Measurements from ENCODE around the gene METRN. TPM values are rescaled to one million over a fixed set of nuclear protein-coding genes. Genes with fewer than 3 reads are reported as not detected.

Gene METRN
- total and polyA plus RNA-seq, 4 donors: 10.9 to 67.3 (median 41.5) TPM

DNA sequence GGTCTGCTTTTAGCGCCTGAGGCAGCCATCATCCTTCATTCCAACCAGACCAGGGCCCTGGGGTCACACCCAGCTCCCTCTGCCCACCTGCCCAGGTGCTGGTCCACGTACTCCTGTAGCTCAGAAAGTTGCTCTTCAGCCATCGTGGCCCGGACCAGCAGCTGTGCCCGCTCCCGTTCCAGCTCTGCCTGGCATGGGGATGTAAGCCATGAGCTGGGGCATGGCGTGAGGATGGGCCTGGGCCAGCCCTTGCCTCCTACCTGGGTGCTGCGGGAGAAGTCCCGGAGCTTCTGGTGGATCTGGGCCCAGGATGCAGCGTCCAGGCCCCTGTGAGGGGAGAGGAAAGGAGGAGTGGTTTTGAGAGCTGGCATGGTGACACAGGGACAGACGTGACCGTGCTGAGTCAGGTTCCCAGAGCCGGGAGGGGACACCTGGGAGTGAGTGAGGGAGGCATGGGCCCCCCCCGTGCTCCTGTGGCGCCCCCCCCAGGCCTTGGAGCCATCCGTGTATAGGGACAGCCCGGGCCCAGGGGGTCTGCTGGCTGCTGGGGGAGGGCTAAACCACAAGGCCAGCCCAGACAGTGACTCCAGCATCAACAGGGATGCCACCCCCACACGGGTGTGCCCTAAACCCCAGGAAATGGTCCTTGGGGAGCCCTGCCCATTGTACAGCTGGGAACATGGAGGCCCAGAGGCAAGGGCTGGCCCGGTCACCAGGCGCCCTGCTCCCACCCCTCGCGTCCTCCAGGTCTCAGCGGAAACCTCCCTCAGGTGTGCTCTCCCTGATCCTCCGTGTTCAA, 8.1 kb downstream of the METRN start:
- Histone ChIP-seq H3K27me3 (ENCODE audit: control insufficient read depth in 3 of 3, insufficient read depth in 3 of 3, low read length in 2 of 3) (peaks cover 0 to 7% (median 4%) of the 10 kb centered on the region in 3 donors), H3K4me3 (no peak overlapping the region), H3K27ac (ENCODE audit: low read depth in 1 of 2, low read length in 1 of 2) (no peak overlapping the region), H3K4me1 (ENCODE audit: control insufficient read depth in 5 of 5, insufficient read depth in 5 of 5, low read length in 5 of 5) (peaks cover 0 to 23% (median 5%) of the 10 kb centered on the region in 5 donors), H3K9me3 (ENCODE audit: control insufficient read depth in 4 of 4, insufficient read depth in 3 of 4, low read length in 3 of 4) (no peaks in the 10 kb centered on the region), H3K36me3 (ENCODE audit: control insufficient read depth in 4 of 4, insufficient read depth in 4 of 4, low read length in 4 of 4) (no peaks in the 10 kb centered on the region), H3K9ac (ENCODE audit: insufficient read depth in 1 of 2, low read length in 2 of 2) (no peak overlapping the region)
- no peak for ATAC-seq (ENCODE audit: insufficient read depth, low FRiP score)
- TF ChIP-seq, protein P1, sequence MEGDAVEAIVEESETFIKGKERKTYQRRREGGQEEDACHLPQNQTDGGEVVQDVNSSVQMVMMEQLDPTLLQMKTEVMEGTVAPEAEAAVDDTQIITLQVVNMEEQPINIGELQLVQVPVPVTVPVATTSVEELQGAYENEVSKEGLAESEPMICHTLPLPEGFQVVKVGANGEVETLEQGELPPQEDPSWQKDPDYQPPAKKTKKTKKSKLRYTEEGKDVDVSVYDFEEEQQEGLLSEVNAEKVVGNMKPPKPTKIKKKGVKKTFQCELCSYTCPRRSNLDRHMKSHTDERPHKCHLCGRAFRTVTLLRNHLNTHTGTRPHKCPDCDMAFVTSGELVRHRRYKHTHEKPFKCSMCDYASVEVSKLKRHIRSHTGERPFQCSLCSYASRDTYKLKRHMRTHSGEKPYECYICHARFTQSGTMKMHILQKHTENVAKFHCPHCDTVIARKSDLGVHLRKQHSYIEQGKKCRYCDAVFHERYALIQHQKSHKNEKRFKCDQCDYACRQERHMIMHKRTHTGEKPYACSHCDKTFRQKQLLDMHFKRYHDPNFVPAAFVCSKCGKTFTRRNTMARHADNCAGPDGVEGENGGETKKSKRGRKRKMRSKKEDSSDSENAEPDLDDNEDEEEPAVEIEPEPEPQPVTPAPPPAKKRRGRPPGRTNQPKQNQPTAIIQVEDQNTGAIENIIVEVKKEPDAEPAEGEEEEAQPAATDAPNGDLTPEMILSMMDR (IDR thresholded peaks at IDR 0.05; ENCODE audit: control extremely low read depth, extremely low read depth): no peak
- 90 to 92% methylated on average over 21 to 24 of the region's 24 CpGs for WGBS, 2 donors
- no peak for DNase-seq

- ATAC-seq (ENCODE audit: insufficient read depth, low FRiP score): no peak
- no peak overlapping the region for H3K27ac ChIP-seq (ENCODE audit: low read depth in 1 of 2, low read length in 1 of 2)
- no peak overlapping the region for H3K9ac ChIP-seq (ENCODE audit: insufficient read depth in 1 of 2, low read length in 2 of 2)
- no peaks in the 10 kb centered on the region for H3K9me3 ChIP-seq (ENCODE audit: control insufficient read depth in 4 of 4, insufficient read depth in 3 of 4, low read length in 3 of 4)
- H3K36me3 ChIP-seq (ENCODE audit: control insufficient read depth in 4 of 4, insufficient read depth in 4 of 4, low read length in 4 of 4): no peaks in the 10 kb centered on the region
- H3K4me3 ChIP-seq: no peak overlapping the region
- peaks cover 0 to 7% (median 4%) of the 10 kb centered on the region in 3 donors for H3K27me3 ChIP-seq (ENCODE audit: control insufficient read depth in 3 of 3, insufficient read depth in 3 of 3, low read length in 2 of 3)
- peaks cover 0 to 26% (median 5%) of the 10 kb centered on the region in 5 donors for H3K4me1 ChIP-seq (ENCODE audit: control insufficient read depth in 5 of 5, insufficient read depth in 5 of 5, low read length in 5 of 5)
- WGBS, 2 donors: 87 to 89% methylated on average over 9 of the region's 9 CpGs
- TF ChIP-seq, protein P1 (IDR thresholded peaks at IDR 0.05; ENCODE audit: control extremely low read depth, extremely low read depth): no peak
- DNase-seq: no peak
These were observed 8.8 kb downstream of the METRN start for GRCh38 chr16:723695-724094.

DNA sequence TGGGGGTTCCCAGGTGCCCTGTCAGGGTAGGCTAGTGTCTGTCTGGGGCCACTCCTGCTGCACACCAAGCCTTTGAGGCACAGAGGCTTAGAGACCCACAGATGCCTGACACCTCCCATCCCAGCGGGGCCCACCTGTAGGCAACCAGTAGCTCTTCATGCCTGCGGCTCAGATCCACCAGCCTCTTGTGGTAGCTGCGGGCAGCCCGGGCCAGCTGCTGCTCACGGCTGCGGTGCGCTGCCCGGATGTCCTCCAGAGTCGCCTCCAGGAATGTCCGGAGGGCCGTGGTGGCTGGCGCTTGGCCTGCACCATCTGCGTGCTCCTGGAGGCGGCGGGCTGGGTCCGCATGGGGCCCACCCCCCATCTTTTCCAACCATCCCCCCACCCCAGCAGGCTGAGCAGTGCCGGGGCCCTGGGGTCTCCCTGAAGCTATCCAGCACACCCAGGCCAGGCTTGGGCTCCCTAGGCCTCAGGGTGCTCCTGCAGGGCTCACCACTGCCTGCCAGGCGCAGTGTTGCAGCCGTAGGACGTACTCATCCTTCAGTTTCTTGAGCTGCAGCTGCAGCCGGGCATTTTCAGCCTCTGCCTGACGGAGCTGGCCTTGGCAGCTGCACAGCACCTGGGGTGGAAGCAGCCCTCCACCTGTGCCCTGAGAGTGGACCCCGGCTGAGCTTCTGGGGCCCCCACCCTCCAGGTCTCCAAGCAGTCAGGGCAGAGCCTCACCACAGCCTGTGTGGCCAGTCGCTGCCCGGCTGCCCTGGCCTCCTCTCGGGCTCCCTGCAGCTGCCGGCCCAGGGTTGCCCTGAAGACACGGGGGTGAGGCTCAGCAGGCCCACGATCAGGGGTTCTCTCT, 9.5 kb downstream of the METRN start:
- H3K9ac ChIP-seq (ENCODE audit: insufficient read depth in 1 of 2, low read length in 2 of 2): no peak overlapping the region
- WGBS, 2 donors: 66 to 84% methylated on average over 29 of the region's 29 CpGs

More for the DNA sequence above, 9.5 kb downstream of the METRN start:
- no peaks in the 10 kb centered on the region for H3K36me3 ChIP-seq (ENCODE audit: control insufficient read depth in 4 of 4, insufficient read depth in 4 of 4, low read length in 4 of 4)
- ATAC-seq (ENCODE audit: insufficient read depth, low FRiP score) (no peak), DNase-seq (no peak)
- no peaks in the 10 kb centered on the region for H3K9me3 ChIP-seq (ENCODE audit: control insufficient read depth in 4 of 4, insufficient read depth in 3 of 4, low read length in 3 of 4)
- no peak overlapping the region for H3K4me3 ChIP-seq
- H3K27ac ChIP-seq (ENCODE audit: low read depth in 1 of 2, low read length in 1 of 2): no peak overlapping the region
- H3K4me1 ChIP-seq (ENCODE audit: control insufficient read depth in 5 of 5, insufficient read depth in 5 of 5, low read length in 5 of 5): peaks cover 0 to 26% (median 5%) of the 10 kb centered on the region in 5 donors
- H3K27me3 ChIP-seq (ENCODE audit: control insufficient read depth in 3 of 3, insufficient read depth in 3 of 3, low read length in 2 of 3): peaks cover 0 to 7% (median 4%) of the 10 kb centered on the region in 3 donors
- TF ChIP-seq, protein P1 (IDR thresholded peaks at IDR 0.05; ENCODE audit: control extremely low read depth, extremely low read depth): no peak

Data from lung (tissue), 12 donors.